Heart left ventricle (tissue), 16 donors: ENCODE measurements around the gene TMEM258. TPM values are rescaled to one million over a fixed set of nuclear protein-coding genes. Genes with fewer than 3 reads are reported as not detected.
A peak's percentile ranks its signal among the peaks of the same experiment; 100 is the strongest.

ENCODE experiments used
- ATAC-seq, 4 donors: fragments of 200-7000 bp; cut with Tn5 transposase; one replicate each; pipeline ENCODE4 v1.9.1; 2020 to 2022; ENCODE audit warnings: moderate library complexity in 4 of 4, mild to moderate bottlenecking in 3 of 4, moderate number of reproducible peaks in 1 of 4
- DNase-seq, 5 donors: peaks; one replicate each; pipeline ENCODE4 v3.0.0-alpha.2; 2020
- H3K27ac ChIP-seq, 12 donors: fragments of 200-600 bp; sonication (generic) in 4 of 12; one replicate each; pipeline versions ENCODE4 v1.5.0 to v1.8.0; 2016 to 2022; ENCODE audit warnings: mild to moderate bottlenecking in 2 of 12
- H3K27me3 ChIP-seq, 9 donors: fragments of 200-600 bp; sonication (generic) in 2 of 9; one replicate each; pipeline versions ENCODE4 v1.5.1 to v1.8.0; 2016 to 2022; ENCODE audit warnings: mild to moderate bottlenecking in 3 of 9
- H3K36me3 ChIP-seq, 9 donors: fragments of 200-600 bp; sonication (generic) in 2 of 9; one replicate each; pipeline versions ENCODE4 v1.5.0 to v1.8.0; 2018 to 2022; ENCODE audit warnings: mild to moderate bottlenecking in 2 of 9
- H3K4me1 ChIP-seq, 12 donors: fragments of 200-600 bp; sonication (generic) in 4 of 12; one replicate each; pipeline versions ENCODE4 v1.5.0 to v1.8.0; 2016 to 2022; ENCODE audit warnings: mild to moderate bottlenecking in 3 of 12
- H3K4me3 ChIP-seq, 12 donors: fragments of 200-600 bp; sonication (generic) in 4 of 12; one replicate each; pipeline versions ENCODE4 v1.5.0 to v1.8.0; 2017 to 2022; ENCODE audit warnings: mild to moderate bottlenecking in 9 of 12, moderate library complexity in 4 of 12
- H3K9me3 ChIP-seq, 12 donors: fragments of 200-600 bp; sonication (generic) in 4 of 12; one replicate each; pipeline versions ENCODE4 v1.5.0 to v1.8.0; 2016 to 2022; ENCODE audit warnings: mild to moderate bottlenecking in 1 of 12
- CTCF ChIP-seq, 12 donors: fragments of 200-600 bp; sonication (generic) in 4 of 12; IDR thresholded peaks; one replicate each; pipeline versions ENCODE4 v1.5.0 to v1.8.0; 2018 to 2022; ENCODE audit warnings: antibody characterized with exemption in 12 of 12, mild to moderate bottlenecking in 5 of 12
- POLR2A ChIP-seq, 2 donors: fragments of 450-650 bp; IDR thresholded peaks; one replicate each; pipeline ENCODE4 v1.6.1; 2017; ENCODE audit warnings: antibody characterized with exemption in 2 of 2, mild to moderate bottlenecking in 2 of 2, moderate library complexity in 2 of 2
- WGBS, 4 donors: extraction: QIAGEN DNeasy Blood & Tissue Kit in 2 of 4; methylation state at CpG; one replicate each; pipeline versions ENCODE4 v1.1.5 to v1.1.7; 2013 to 2018; 5-methylcytosine and 5-hydroxymethylcytosine counted together
- intact Hi-C, 10 donors: fragments of 100-400 bp; cut with DNase I; formaldehyde crosslinking; loops; one replicate each; pipeline versions ENCODE4 v1.11.1 to v1.14.2; 2022
- polyA plus RNA-seq, 2 donors: library from polyadenylated mRNA; stranded (reverse); fragments of 200-250 nt; gene quantifications; one replicate each; pipeline ENCODE4 v1.2.3, GENCODE V29; 2013
- total RNA-seq, 9 donors: library from RNA; depleted of rRNA in 2 of 9; stranded (reverse); fragments of >200 nt in 2 of 9; fragmentation: NEBNext Ultra II Directional in 3 of 9; extraction: Animal tissue kit (Norgen Biotek cat#: 25700) in 3 of 9; gene quantifications; one replicate each; pipeline versions ENCODE4 v1.1.0 to v1.2.4, GENCODE V29; 2016 to 2023
- donor health status: ischemic (EF 13 %, LVEDD 7.1; RV severe dilation, severe dysfunction).
- donor health status: healthy with polysubstance abuse.
- donor health status: DM: no; HTN: yes; CAD: no.
- donor health status: DM: no; HTN: no; CAD: no.
- donor health status: ischemic (EF 25% LVEDD 6.9; RV normal size, moderate dysfunction).
- donor health status: ischemic (EF 25% LVEDD 5.7; RV mildly dilated, moderate dysfunction).
- donor health status: healthy.
- donor health status: DM: yes; HTN: yes; CAD: no.
- donor health status: ischemic (EF 35%, LVEDD 5.7; RV mildly dilated, moderate dysfunction).
- donor health status: nonischemic (EF 11% LVEDD 7.7; RV severe dilation, severe dysfunction).
- donor health status: DM: yes; HTN: yes; CAD: no.
- donor health status: PGD.
- donor health status: ischemic (EF 29% LVEDD 5.4; RV normal size, mild dysfunction).
- donor health status: nonischemic (EF 23%, LVEDD 6.1; RV moderate dilation, normal function).

Gene TMEM258
- total and polyA plus RNA-seq, 11 donors, result 48.0 to 139 (median 109) TPM

- WGBS, 4 donors, result 43 to 54% (median 51%) methylated on average over 8 to 9 of the region's 9 CpGs
- no peak overlapping the region for H3K27ac ChIP-seq
- DNase-seq, result peak in 1 of 5 donors; percentile 56
- H3K9me3 ChIP-seq, result no peaks in the 10 kb centered on the region
- no peak overlapping the region for H3K4me3 ChIP-seq
- peaks cover 0 to 71% (median 62%) of the 10 kb centered on the region in 9 donors for H3K36me3 ChIP-seq
- intact Hi-C loops, result no loop called here
- H3K4me1 ChIP-seq, result peaks cover under 1 to 14% (median 10%) of the 10 kb centered on the region in 12 donors
- no peaks in the 10 kb centered on the region for H3K27me3 ChIP-seq
- ATAC-seq, result no peak
- TF ChIP-seq CTCF (IDR thresholded peaks at IDR 0.05) (peak in 7 of 12 donors; percentile 15 to 40 (median 31)), POLR2A (IDR thresholded peaks at IDR 0.05) (no peak)
These were observed 4.4 kb downstream of the TMEM258 start for GRCh38 chr11:61787928-61788491.

- no peak overlapping the region for H3K27ac ChIP-seq
- H3K4me3 ChIP-seq, result no peak overlapping the region
- ATAC-seq, result no peak
- intact Hi-C loops, result no loop called here
- peak in 1 of 5 donors; percentile 30 for DNase-seq
- peaks cover 0 to 2% (median 0%) of the 10 kb centered on the region in 12 donors for H3K4me1 ChIP-seq
- 81 to 93% (median 91%) methylated on average over 10 to 11 of the region's 11 CpGs for WGBS, 4 donors
- no peaks in the 10 kb centered on the region for H3K9me3 ChIP-seq
- H3K27me3 ChIP-seq, result no peaks in the 10 kb centered on the region
- no peak for TF ChIP-seq CTCF (IDR thresholded peaks at IDR 0.05)
- TF ChIP-seq POLR2A (IDR thresholded peaks at IDR 0.05), result no peak
- H3K36me3 ChIP-seq, result peaks cover 0 to 71% (median 62%) of the 10 kb centered on the region in 9 donors
These were observed 6.5 kb downstream of the TMEM258 start for GRCh38 chr11:61785837-61786402.

GRCh38 chr11:61784506-61784805 is 7.9 kb downstream of the TMEM258 start:
- intact Hi-C loops, result no loop called here

More at GRCh38 chr11:61784506-61784805, 7.9 kb downstream of the TMEM258 start:
- no peaks in the 10 kb centered on the region for H3K4me1 ChIP-seq
- no peaks in the 10 kb centered on the region for H3K9me3 ChIP-seq
- ATAC-seq (no peak), DNase-seq (peak in 1 of 5 donors; percentile 31)
- peaks cover 0 to 63% (median 51%) of the 10 kb centered on the region in 9 donors for H3K36me3 ChIP-seq
- no peaks in the 10 kb centered on the region for H3K27me3 ChIP-seq
- H3K27ac ChIP-seq, result no peak overlapping the region
- 84 to 91% (median 86%) methylated on average over 5 to 7 of the region's 7 CpGs for WGBS, 4 donors
- H3K4me3 ChIP-seq, result no peak overlapping the region
- TF ChIP-seq POLR2A (IDR thresholded peaks at IDR 0.05) (no peak), CTCF (IDR thresholded peaks at IDR 0.05) (no peak)
